HCT116 (cell line): ENCODE results near the gene DIDO1.
"Not testable (repeated sequence)": the region's sequence is repeated elsewhere in the genome, so short reads cannot be mapped to it uniquely, and the experiment has no call there.

Experiments used
- CEBPB ChIP-seq: IDR thresholded peaks from 2 replicates; pipeline ENCODE4 v1.6.1; 2012; ENCODE audit warnings: low read depth
- EZH2 ChIP-seq: fragments of 200-600 bp; sonication (generic); IDR thresholded peaks from 2 replicates; pipeline ENCODE4 v1.6.1; 2017; ENCODE audit warnings: antibody characterized with exemption, mixed run types
- EZH2phosphoT487 ChIP-seq: fragments of 200-600 bp; IDR thresholded peaks from 2 replicates; pipeline ENCODE4 v1.6.1; 2018; ENCODE audit warnings: antibody characterized with exemption, borderline replicate concordance
- POLR2A ChIP-seq: IDR thresholded peaks from 2 replicates; pipeline ENCODE4 v1.7.0; 2011; ENCODE audit warnings: borderline replicate concordance; ENCODE audit not compliant: insufficient read depth, insufficient read length; ENCODE audit errors: extremely low read depth
- POLR2AphosphoS5 ChIP-seq: IDR thresholded peaks from 2 replicates; pipeline ENCODE4 v1.6.1; 2011; ENCODE audit warnings: mild to moderate bottlenecking, low read depth, low read length, moderate library complexity
- REST ChIP-seq: IDR thresholded peaks from 2 replicates; pipeline ENCODE4 v1.6.1; 2012; ENCODE audit warnings: low read depth
- YY1 ChIP-seq: IDR thresholded peaks from 2 replicates; pipeline ENCODE4 v1.6.1; 2011; ENCODE audit warnings: low read length, low read depth, moderate library complexity, mild to moderate bottlenecking; ENCODE audit not compliant: insufficient replicate concordance; ENCODE audit errors: extremely low read depth
- ZBTB33 ChIP-seq: IDR thresholded peaks from 2 replicates; pipeline ENCODE4 v1.6.1; 2011; ENCODE audit warnings: mild to moderate bottlenecking, low read length, moderate library complexity; ENCODE audit not compliant: insufficient replicate concordance; ENCODE audit errors: extremely low read depth
- ZFX ChIP-seq: fragments of 450-650 bp; IDR thresholded peaks from 2 replicates; pipeline ENCODE4 v1.6.1; 2017
- ZNF274 ChIP-seq: fragments of 200-500 bp; sonication (Bioruptor generic); IDR thresholded peaks from 2 replicates; pipeline ENCODE4 v1.6.1; 2014; ENCODE audit warnings: mild to moderate bottlenecking, low read depth, low read length, inconsistent platforms
- TF ChIP-seq, protein P1 (sequence below), 3 experiments: fragments of 200-600 bp in 1 of 3; sonication (generic) in 1 of 3; IDR thresholded peaks in 2 of 3; conservative IDR thresholded peaks in 1 of 3; 2 replicates each; pipeline ENCODE4 v1.5.1; 2012 to 2017; ENCODE audit warnings: low read depth in 2 of 3, low read length in 2 of 3, antibody characterized with exemption in 1 of 3, borderline replicate concordance in 1 of 3, control low read depth in 1 of 3, mild to moderate bottlenecking in 1 of 3, mixed read lengths in 1 of 3, mixed run types in 1 of 3, moderate library complexity in 1 of 3; ENCODE audit not compliant: insufficient read depth in 1 of 3
- TF ChIP-seq, protein P2 (sequence below): IDR thresholded peaks from 2 replicates; pipeline ENCODE4 v1.6.1; 2012

DNA sequence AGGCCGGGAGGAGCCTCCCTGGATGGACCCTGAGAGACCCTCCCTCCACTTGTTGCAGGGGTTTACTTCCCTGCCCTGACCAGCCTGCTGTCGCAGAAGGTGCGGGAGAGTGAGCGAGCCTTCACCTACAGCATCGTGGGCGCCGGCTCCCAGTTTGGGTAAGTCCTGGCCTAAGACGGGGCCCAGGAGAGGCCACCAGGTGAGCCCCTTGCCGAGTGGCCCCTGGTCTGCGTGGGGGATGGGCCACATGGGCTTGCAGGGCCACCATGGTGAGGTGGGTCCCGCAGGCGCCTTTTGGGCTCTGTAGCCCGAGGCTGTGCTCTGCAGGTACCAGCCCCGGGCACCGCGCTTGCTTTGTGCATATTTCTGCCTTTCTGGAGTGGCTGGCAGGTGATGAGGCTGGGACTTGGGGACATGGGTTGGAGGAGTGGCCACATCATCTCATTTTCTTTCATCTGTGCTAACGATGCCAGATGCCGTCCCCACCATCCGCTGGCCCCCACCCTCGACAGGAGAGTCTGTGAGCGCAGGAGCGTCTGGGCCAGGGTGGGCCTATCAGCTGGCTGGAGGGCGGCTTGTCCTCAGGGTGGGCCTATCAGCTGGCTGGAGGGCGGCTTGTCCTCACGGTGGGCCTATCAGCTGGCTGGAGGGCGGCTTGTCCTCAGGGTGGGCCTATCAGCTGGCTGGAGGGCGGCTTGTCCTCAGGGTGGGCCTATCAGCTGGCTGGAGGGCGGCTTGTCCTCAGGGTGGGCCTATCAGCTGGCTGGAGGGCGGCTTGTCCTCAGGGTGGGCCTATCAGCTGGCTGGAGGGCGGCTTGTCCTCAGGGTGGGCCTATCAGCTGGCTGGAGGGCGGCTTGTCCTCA lies 34.4 kb upstream of the DIDO1 start:
- TF ChIP-seq, protein P1, sequence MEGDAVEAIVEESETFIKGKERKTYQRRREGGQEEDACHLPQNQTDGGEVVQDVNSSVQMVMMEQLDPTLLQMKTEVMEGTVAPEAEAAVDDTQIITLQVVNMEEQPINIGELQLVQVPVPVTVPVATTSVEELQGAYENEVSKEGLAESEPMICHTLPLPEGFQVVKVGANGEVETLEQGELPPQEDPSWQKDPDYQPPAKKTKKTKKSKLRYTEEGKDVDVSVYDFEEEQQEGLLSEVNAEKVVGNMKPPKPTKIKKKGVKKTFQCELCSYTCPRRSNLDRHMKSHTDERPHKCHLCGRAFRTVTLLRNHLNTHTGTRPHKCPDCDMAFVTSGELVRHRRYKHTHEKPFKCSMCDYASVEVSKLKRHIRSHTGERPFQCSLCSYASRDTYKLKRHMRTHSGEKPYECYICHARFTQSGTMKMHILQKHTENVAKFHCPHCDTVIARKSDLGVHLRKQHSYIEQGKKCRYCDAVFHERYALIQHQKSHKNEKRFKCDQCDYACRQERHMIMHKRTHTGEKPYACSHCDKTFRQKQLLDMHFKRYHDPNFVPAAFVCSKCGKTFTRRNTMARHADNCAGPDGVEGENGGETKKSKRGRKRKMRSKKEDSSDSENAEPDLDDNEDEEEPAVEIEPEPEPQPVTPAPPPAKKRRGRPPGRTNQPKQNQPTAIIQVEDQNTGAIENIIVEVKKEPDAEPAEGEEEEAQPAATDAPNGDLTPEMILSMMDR (IDR thresholded peaks at IDR 0.05 in 2 of 3, conservative IDR thresholded peaks at IDR 0.05 in 1 of 3; ENCODE audit: borderline replicate concordance in 1 of 3, insufficient read depth in 1 of 3, low read depth in 2 of 3, low read length in 2 of 3), result not testable (repeated sequence)
- TF ChIP-seq EZH2, POLR2A, ZFX, ZNF274, EZH2phosphoT487, CEBPB, ZBTB33, POLR2AphosphoS5, REST, YY1: not testable (repeated sequence)
- TF ChIP-seq, protein P2, sequence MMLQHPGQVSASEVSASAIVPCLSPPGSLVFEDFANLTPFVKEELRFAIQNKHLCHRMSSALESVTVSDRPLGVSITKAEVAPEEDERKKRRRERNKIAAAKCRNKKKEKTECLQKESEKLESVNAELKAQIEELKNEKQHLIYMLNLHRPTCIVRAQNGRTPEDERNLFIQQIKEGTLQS, result not testable (repeated sequence)
